ENCODE results near the gene BICD1.

The BICD1 gene

GRCh38 chr12:32281098-32281497, 174.5 kb downstream of the BICD1 start:
- Histone ChIP-seq H3K9me3 (no peaks in the 10 kb centered on the region), H3K36me3 (no peaks in the 10 kb centered on the region), H3K27ac (no peak overlapping the region), H3K4me3 (no peak overlapping the region), H3K4me1 (no peaks in the 10 kb centered on the region), H3K27me3 (no peaks in the 10 kb centered on the region)
- intact Hi-C loops (cut with DNase I; ENCODE audit: low total_unique reads) = no loop called here
- TF ChIP-seq, protein P1, sequence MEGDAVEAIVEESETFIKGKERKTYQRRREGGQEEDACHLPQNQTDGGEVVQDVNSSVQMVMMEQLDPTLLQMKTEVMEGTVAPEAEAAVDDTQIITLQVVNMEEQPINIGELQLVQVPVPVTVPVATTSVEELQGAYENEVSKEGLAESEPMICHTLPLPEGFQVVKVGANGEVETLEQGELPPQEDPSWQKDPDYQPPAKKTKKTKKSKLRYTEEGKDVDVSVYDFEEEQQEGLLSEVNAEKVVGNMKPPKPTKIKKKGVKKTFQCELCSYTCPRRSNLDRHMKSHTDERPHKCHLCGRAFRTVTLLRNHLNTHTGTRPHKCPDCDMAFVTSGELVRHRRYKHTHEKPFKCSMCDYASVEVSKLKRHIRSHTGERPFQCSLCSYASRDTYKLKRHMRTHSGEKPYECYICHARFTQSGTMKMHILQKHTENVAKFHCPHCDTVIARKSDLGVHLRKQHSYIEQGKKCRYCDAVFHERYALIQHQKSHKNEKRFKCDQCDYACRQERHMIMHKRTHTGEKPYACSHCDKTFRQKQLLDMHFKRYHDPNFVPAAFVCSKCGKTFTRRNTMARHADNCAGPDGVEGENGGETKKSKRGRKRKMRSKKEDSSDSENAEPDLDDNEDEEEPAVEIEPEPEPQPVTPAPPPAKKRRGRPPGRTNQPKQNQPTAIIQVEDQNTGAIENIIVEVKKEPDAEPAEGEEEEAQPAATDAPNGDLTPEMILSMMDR (IDR thresholded peaks at IDR 0.05) = no peak
- no peak for DNase-seq

DNA sequence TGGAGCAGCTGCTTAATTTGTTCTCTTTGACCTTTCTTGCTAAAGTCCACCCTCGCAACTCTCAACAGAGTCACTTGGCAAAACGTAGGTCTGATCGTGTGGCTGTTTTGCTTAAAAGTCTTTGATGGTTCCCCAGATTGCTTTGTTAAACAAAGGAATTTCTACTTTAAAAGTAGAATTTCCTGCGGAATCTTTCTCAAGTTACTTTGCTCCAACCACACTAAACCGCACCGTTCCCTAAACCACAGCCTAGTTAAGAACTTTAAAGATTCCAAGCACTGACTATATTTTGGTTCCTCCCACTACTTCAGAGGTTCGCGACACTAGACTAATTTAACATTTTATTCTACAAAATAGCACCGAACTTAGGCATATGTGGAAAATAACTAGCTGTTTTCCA, 177.9 kb downstream of the BICD1 start:
- Histone ChIP-seq H3K27me3 (no peaks in the 10 kb centered on the region), H3K9me3 (no peaks in the 10 kb centered on the region), H3K4me1 (no peaks in the 10 kb centered on the region), H3K36me3 (no peaks in the 10 kb centered on the region), H3K4me3 (no peak overlapping the region), H3K27ac (no peak overlapping the region)
- DNase-seq = no peak
- intact Hi-C loops (cut with DNase I; ENCODE audit: low total_unique reads) = no loop called here
- TF ChIP-seq, protein P1 (IDR thresholded peaks at IDR 0.05) = no peak

DNA sequence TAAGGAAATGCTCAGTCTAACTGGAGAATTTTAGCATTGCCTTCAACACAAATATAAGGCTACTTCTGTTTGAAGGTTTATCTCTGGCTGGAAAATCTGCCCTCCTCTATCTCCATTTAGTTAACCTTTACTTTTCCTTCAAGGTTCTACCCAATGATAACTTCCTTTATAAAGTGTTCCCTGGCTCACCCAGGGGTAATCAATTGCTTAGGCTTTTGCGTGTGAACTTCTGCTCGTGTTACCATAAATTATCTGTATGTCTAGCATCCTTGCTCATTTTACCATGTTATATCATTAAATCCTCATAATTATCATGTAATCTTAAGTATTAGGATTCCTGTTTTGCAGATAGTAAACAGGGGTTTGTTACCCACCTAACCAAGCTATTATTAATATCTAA, 178.4 kb downstream of the BICD1 start:
- Histone ChIP-seq H3K27me3 (no peaks in the 10 kb centered on the region), H3K9me3 (no peaks in the 10 kb centered on the region), H3K27ac (no peak overlapping the region), H3K36me3 (no peaks in the 10 kb centered on the region), H3K4me3 (no peak overlapping the region), H3K4me1 (no peaks in the 10 kb centered on the region)
- intact Hi-C loops (cut with DNase I; ENCODE audit: low total_unique reads) = no loop called here
- TF ChIP-seq, protein P1 (IDR thresholded peaks at IDR 0.05) = no peak
- no peak for DNase-seq

- Histone ChIP-seq H3K36me3 (no peaks in the 10 kb centered on the region), H3K4me3 (no peak overlapping the region), H3K4me1 (peaks cover 0 to 4% (median 0%) of the 10 kb centered on the region in 4 donors), H3K27me3 (no peaks in the 10 kb centered on the region), H3K9me3 (no peaks in the 10 kb centered on the region), H3K27ac (no peak overlapping the region)
- TF ChIP-seq, protein P1 (IDR thresholded peaks at IDR 0.05) = no peak
- intact Hi-C loops (cut with DNase I; ENCODE audit: low total_unique reads) = no loop called here
- DNase-seq = no peak
Observed at GRCh38 chr12:32285489-32285888, 178.8 kb downstream of the BICD1 start.

- peaks cover 0 to 7% (median 0%) of the 10 kb centered on the region in 3 donors for H3K36me3 ChIP-seq
- H3K9me3 ChIP-seq = no peaks in the 10 kb centered on the region
- no peaks in the 10 kb centered on the region for H3K27me3 ChIP-seq
- H3K4me3 ChIP-seq = no peak overlapping the region
- DNase-seq = no peak
- H3K27ac ChIP-seq = no peak overlapping the region
- TF ChIP-seq, protein P1 (IDR thresholded peaks at IDR 0.05) = no peak
- intact Hi-C loops (cut with DNase I; ENCODE audit: low total_unique reads) = no loop called here
- peaks cover 0 to 6% (median 0%) of the 10 kb centered on the region in 4 donors for H3K4me1 ChIP-seq
Observed at GRCh38 chr12:32290411-32290810, 183.8 kb downstream of the BICD1 start.

DNA sequence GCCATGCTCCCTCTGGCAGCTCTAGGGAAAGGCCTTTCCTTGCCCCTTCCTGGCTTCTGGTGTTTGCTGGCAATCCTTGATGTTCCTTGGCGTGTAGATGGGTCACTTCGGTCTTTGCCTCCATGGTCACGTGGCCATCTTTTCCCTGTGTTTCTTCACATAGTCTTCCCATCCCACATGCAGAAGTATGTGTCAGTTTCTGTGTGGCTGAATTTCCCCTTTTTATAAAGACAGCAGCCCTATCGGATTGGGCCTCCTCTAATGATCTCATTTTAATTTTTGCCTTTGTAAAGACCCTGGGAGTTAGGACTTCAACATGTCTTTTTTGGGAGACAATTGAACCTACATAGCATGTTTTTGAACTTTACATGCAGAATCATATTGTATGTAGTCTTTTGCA, 185.5 kb downstream of the BICD1 start:
- Histone ChIP-seq H3K4me3 (no peak overlapping the region), H3K9me3 (no peaks in the 10 kb centered on the region), H3K36me3 (peaks cover 0 to 7% (median 0%) of the 10 kb centered on the region in 3 donors), H3K4me1 (peaks cover 0 to 6% (median 0%) of the 10 kb centered on the region in 4 donors), H3K27me3 (no peaks in the 10 kb centered on the region), H3K27ac (no peak overlapping the region)
- intact Hi-C loops (cut with DNase I; ENCODE audit: low total_unique reads) = no loop called here
- no peak for DNase-seq
- TF ChIP-seq, protein P1 (IDR thresholded peaks at IDR 0.05) = no peak

Data from tibial artery (tissue), 4 donors.